ENCODE measurements around the gene MYO5B. TPM values are rescaled to one million over a fixed set of nuclear protein-coding genes. Genes with fewer than 3 reads are reported as not detected.

MYO5B gene
- total RNA-seq, 4 donors from 2014 or later: 0.63 to 31.0 (median 13.0) TPM

GRCh38 chr18:50195689-50196088, 742 bp upstream of the MYO5B start:
- ATAC-seq (ENCODE audit: low FRiP score) (no peak), DNase-seq (ENCODE audit: low spot score) (no peak)
- TF ChIP-seq, protein P1, sequence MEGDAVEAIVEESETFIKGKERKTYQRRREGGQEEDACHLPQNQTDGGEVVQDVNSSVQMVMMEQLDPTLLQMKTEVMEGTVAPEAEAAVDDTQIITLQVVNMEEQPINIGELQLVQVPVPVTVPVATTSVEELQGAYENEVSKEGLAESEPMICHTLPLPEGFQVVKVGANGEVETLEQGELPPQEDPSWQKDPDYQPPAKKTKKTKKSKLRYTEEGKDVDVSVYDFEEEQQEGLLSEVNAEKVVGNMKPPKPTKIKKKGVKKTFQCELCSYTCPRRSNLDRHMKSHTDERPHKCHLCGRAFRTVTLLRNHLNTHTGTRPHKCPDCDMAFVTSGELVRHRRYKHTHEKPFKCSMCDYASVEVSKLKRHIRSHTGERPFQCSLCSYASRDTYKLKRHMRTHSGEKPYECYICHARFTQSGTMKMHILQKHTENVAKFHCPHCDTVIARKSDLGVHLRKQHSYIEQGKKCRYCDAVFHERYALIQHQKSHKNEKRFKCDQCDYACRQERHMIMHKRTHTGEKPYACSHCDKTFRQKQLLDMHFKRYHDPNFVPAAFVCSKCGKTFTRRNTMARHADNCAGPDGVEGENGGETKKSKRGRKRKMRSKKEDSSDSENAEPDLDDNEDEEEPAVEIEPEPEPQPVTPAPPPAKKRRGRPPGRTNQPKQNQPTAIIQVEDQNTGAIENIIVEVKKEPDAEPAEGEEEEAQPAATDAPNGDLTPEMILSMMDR (IDR thresholded peaks at IDR 0.05): no peak

GRCh38 chr18:50193796-50194630, 934 bp downstream of the MYO5B start:
- DNase-seq (ENCODE audit: low spot score) (no peak), ATAC-seq (ENCODE audit: low FRiP score) (peak; percentile 12)
- TF ChIP-seq, protein P1 (IDR thresholded peaks at IDR 0.05): no peak

DNA sequence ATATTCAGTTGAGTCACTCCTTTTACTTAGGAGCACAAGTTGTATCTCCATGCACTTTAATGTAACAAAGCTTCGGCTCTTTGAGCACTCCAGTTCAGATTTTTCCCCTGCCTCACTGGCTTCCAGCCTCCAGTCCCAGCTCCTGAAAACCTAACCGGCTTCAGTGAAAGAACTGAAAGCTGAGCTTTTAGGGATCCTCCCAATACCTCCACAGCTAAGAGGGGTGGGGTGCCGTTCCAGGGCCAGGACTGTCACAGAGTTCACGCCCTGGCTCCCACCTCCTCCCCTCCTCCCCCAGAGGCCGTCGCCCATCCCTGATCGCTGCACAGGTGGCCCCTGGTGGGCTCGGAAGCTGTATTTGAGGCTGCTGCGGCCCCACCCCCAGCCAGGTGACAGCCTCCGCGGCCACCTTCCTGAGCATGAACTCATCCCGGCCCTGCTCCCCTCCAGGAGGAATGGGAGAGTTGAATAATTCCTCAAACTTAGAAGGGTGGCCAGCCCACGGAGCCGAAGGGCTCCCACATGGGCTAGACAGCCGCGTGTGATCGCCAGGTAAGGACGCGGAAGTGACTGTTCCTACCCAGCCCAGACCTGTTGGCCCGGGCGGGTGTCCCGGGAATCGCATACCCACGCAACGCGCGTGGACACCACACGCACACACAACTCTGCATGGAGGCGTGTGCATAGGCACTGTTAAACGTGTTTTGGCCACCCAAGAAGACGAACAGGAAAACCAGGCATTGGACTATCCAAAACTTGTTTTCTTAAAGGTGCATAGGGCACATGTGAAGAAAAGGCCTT, 1.8 kb downstream of the MYO5B start:
- ATAC-seq (ENCODE audit: low FRiP score): no peak
- no peak for DNase-seq (ENCODE audit: low spot score)
- TF ChIP-seq, protein P1 (IDR thresholded peaks at IDR 0.05): no peak

GRCh38 chr18:50190926-50191325, 4.0 kb downstream of the MYO5B start:
- DNase-seq (ENCODE audit: low spot score) (no peak), ATAC-seq (ENCODE audit: low FRiP score) (no peak)
- TF ChIP-seq, protein P1 (IDR thresholded peaks at IDR 0.05): no peak

GRCh38 chr18:50190236-50190635, 4.7 kb downstream of the MYO5B start:
- peak; percentile 45 for ATAC-seq (ENCODE audit: low FRiP score)
- no peak for DNase-seq (ENCODE audit: low spot score)
- TF ChIP-seq, protein P1 (IDR thresholded peaks at IDR 0.05): no peak

- no peak for ATAC-seq (ENCODE audit: low FRiP score)
Observed at GRCh38 chr18:50189160-50189559, 5.8 kb downstream of the MYO5B start.

More at GRCh38 chr18:50189160-50189559, 5.8 kb downstream of the MYO5B start:
- TF ChIP-seq, protein P1 (IDR thresholded peaks at IDR 0.05): no peak
- DNase-seq (ENCODE audit: low spot score): no peak

Measured in omental fat pad (tissue), 4 donors.